OCI-LY3 (cell line): Measurements from ENCODE around the gene BMPER.

ENCODE experiments used
- EZH2phosphoT487 ChIP-seq: fragments of 200-600 bp; shearing (Covaris generic); IDR thresholded peaks from 2 replicates; pipeline ENCODE4 v1.6.1; 2018; ENCODE audit warnings: antibody characterized with exemption, mixed run types, low read depth
- TF ChIP-seq, protein P1 (sequence below): fragments of 200-600, 300-600 bp; sonication (generic); IDR thresholded peaks from 2 replicates; pipeline ENCODE4 v1.5.1; 2014; ENCODE audit warnings: antibody characterized with exemption, low read length, low read depth

DNA sequence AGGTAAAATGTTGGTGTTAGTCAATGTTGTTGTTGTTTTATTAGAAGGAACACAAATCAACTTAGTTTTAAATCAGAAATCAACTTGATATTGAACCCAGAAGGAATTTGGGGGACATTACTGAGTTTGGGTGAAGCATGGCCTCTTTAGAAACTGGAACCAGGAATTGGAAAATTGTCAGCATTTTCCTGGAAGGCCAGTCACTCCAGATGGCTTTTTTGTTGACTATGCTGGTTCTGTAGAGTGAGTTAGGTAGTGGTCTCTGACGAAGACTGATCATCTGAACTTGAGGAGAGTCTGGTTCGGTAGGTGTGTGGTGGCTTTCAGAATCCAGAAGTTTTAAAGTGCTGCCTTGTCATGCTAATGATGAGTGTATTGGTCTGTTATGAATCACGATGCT lies 111.5 kb downstream of the BMPER start:
- TF ChIP-seq, protein P1, sequence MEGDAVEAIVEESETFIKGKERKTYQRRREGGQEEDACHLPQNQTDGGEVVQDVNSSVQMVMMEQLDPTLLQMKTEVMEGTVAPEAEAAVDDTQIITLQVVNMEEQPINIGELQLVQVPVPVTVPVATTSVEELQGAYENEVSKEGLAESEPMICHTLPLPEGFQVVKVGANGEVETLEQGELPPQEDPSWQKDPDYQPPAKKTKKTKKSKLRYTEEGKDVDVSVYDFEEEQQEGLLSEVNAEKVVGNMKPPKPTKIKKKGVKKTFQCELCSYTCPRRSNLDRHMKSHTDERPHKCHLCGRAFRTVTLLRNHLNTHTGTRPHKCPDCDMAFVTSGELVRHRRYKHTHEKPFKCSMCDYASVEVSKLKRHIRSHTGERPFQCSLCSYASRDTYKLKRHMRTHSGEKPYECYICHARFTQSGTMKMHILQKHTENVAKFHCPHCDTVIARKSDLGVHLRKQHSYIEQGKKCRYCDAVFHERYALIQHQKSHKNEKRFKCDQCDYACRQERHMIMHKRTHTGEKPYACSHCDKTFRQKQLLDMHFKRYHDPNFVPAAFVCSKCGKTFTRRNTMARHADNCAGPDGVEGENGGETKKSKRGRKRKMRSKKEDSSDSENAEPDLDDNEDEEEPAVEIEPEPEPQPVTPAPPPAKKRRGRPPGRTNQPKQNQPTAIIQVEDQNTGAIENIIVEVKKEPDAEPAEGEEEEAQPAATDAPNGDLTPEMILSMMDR, result no peak
- TF ChIP-seq EZH2phosphoT487, result no peak
